HL-60 (cell line): Measurements from ENCODE around the gene INSYN1.

Experiments used
- CTCF ChIP-seq: IDR thresholded peaks from one replicate; pipeline ENCODE4 v1.5.1; 2011; ENCODE audit warnings: low read length, control low read depth, inconsistent platforms; ENCODE audit not compliant: insufficient read depth
- POLR2AphosphoS5 ChIP-seq: IDR thresholded peaks from 2 replicates; pipeline ENCODE4 v1.6.1; 2012; ENCODE audit warnings: low read depth

- no peak for TF ChIP-seq CTCF
- TF ChIP-seq POLR2AphosphoS5: no peak
These were observed 11.8 kb downstream of the INSYN1 start for GRCh38 chr15:73741321-73741836.
